A204.1 (cell line): ENCODE results near the gene TEKT1.
"Not testable (repeated sequence)": the region's sequence is repeated elsewhere in the genome, so short reads cannot be mapped to it uniquely, and the experiment has no call there.

Source experiments
- FAIRE-seq: peaks from 2 replicates; lab custom pipeline; 2012; peaks lifted over from hg19 to GRCh38; lab: Jason Lieb, UNC

Gene TEKT1

GRCh38 chr17:6815775-6816174 is 15.8 kb downstream of the TEKT1 start:
- no peak for FAIRE-seq

- FAIRE-seq, result no peak
Observed at GRCh38 chr17:6812295-6812694, 19.2 kb downstream of the TEKT1 start.

- FAIRE-seq, result no peak
Observed at GRCh38 chr17:6811510-6811909, 20.0 kb downstream of the TEKT1 start.

GRCh38 chr17:6800422-6801027 is 31.0 kb downstream of the TEKT1 start:
- no peak for FAIRE-seq

GRCh38 chr17:6799738-6800137 is 31.8 kb downstream of the TEKT1 start:
- no peak for FAIRE-seq

DNA sequence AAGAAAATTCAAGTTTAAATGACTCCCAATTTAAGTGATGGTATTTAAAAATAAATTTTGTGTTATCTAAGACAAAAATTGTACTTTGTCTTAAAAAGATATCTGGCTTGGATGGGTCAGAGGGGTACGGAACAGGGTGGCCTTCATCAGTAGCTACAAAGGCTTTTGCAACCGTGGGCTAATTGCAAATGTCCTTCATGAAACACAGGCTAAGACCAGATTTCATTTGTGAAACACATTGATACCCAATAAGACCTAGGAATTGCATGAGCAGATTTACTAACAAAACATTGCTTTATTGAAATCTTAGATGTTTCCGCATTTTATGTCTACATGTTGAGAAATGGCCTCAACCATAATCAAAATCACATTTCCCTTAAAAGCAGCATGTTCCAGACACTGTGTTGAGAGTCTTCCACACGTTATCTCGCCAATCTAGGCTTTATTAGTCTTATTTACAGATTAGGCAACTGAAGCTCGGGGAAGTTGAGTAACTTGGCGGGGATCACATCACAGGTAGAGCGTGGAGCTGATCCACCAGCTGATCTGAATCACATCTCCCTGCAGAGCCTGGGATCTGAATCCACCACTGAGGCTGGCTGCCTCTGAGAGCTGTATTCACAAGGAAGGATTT is 33.7 kb downstream of the TEKT1 start:
- FAIRE-seq, result no peak

DNA sequence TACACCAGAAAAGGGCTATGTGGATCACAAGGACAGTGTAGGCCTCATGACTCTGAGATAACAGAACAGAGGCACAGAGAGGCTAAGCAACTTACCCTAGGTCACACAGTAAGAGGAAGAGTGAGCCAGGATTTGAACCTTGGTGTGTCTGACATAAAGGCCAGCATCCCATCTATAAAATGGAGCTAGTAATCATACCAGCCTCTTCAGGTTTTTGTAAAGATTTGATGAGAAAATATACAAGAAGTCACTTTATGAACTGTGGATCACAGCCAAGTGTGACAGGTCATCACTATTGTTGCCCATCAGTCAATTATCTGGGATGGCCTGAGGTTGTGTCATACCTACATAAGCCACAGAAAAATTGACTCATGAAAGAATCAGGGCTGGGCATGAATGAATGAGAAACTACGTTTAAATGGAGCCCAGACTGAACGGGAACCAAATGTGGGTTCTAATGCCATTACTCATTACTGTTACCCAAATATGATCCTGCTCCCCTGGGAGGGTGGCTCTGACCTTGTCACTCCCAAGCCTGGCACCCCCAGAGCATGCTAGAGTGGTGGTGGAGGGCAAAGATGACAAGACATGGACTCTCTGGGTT is 34.5 kb downstream of the TEKT1 start:
- no peak for FAIRE-seq

- FAIRE-seq, result no peak
Observed at GRCh38 chr17:6796017-6796886, 35.3 kb downstream of the TEKT1 start.

DNA sequence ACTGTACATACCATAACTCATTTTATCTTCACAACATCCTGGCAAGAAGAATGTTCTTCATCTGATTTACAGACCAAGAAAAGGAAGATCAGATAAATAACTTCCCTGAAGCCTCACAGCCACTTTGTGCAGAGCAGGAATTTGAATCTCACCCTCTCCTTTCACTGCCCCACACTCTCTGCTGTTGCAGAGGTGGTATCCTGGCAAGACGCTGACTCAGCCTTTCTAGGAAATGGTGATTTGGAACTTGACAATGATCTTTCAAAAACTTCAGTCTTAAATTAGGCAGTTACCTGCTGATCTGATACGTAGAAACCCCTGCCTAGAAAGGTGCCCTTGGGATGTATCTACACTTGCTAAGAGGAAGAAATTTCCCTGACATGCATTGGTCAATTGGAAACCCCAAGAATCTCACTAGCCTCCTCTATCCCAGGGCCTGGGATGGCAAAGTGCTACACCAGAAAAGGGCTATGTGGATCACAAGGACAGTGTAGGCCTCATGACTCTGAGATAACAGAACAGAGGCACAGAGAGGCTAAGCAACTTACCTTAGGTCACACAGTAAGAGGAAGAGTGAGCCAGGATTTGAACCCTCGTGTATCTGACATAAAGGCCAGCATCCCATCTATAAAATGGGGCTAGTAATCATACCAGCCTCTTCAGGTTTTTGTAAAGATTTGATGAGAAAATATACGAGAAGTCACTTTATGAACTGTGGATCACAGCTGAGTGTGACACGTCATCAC is 37.6 kb downstream of the TEKT1 start:
- no peak for FAIRE-seq

GRCh38 chr17:6789146-6789545 is 42.4 kb downstream of the TEKT1 start:
- no peak for FAIRE-seq

- FAIRE-seq, result no peak
Observed at GRCh38 chr17:6787081-6787693, 44.3 kb downstream of the TEKT1 start.

- no peak for FAIRE-seq
Observed at GRCh38 chr17:6786618-6787017, 44.9 kb downstream of the TEKT1 start.

- FAIRE-seq, result no peak
Observed at GRCh38 chr17:6782244-6782643, 49.3 kb downstream of the TEKT1 start.

DNA sequence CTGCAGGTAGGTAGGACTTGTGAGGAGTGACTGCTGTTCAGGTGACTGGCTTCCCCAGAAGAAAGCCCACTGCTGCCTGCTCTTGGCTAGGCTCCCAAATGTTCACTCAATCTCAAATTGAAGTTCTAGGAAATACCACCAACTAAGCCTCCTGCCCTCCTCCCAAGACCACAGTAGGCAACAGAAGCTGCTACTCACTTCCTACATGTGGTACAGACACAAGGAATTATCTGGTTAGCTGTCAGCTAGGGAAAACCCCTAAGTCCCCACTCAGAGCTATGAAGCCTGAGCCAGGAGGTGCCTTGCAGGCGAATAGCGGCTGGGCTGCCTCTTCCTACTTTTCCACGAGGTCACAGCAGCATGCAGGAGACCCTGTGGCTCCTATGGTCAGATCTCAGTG is 50.6 kb downstream of the TEKT1 start:
- FAIRE-seq, result no peak

DNA sequence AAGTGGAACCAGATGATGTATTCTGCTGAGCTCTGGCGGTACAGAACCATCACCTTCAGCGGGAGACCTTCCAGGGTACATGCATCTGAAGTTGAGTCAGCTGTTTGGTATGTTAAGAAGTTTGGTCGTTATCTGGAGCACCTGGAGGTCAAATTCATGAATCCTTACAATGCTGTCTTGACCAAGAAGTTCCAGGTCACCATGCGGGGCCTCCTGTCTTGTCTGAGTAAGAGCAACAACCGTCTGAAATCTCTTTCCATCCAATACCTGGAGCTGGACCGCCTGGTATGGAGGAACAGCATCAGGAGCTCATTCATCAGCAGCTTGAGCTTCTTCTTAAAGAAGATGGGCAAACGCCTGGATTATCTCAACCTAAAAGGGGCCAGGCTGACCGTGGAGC is 51.5 kb downstream of the TEKT1 start:
- FAIRE-seq, result no peak

DNA sequence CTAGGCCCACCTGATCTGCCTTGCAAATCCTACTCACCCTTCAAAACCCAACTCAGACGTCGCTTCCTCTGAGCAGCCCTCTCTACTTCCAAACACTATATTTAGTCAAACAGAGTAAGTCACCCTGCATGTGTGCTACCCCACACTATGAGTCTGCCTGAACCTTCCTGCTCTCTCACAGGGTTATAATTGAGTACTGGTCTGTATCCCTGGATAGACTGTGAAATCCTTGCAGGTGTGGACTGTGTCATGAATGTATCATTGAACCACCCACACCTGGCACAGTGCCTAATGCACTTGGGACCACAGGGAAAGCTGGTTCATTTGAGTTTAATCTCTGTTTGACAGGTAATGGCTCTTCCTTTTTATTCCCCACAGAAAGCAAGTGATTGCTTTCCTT is 52.1 kb downstream of the TEKT1 start:
- FAIRE-seq, result no peak

DNA sequence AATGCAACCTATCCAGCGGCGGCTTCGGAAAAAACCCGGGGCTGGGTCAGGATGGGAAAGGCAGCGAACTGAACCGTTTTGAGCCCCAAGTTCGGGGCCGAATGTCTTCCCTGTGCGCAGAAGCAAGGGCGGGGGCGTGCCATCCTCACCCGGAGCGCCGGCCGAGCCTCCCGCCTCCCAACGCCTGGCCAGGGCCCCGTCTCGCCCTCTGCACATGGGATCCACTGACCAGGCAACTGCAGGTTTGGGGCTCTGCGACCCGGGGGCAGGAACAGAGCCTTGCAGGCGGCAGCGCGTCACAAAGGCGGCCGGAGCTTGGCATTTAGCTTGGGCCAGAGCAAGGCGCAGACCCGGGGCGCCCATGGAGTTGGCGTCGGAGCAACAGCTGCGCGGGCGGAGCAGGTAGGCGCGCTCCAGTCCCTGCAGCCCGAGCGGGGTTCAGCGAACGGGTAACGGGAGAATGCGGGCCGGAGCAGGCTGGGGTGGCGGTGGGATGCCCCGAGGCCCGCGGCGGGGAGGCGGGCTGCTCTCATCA is 55.6 kb downstream of the TEKT1 start, which contains the start of gene FBXO39:
FBXO39 (plus strand) TSS at position 345 of the 535 bp plus-strand sequence. CDS start 3,654 bp downstream, outside the sequence.
- no peak for FAIRE-seq

DNA sequence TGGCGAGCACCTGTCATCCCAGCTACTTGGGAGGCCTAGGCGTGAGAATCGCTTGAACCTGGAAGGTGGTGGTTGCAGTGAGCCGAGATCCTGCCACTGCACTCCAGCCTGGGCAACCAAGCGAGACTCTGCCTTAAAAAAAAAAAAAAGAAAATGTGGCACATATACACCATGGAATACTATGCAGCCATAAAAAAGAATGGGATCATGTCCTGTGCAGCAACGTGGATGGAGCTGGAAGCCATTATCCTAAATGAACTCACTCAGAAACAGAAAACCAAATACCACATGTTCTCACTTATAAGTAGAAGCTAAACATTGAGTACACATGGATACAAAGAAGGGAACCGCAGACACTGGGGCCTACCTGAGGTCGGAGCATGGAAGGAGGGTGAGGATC is 56.6 kb downstream of the TEKT1 start:
- not testable (repeated sequence) for FAIRE-seq

- no peak for FAIRE-seq
Observed at GRCh38 chr17:6772016-6772415, 59.5 kb downstream of the TEKT1 start.

GRCh38 chr17:6768447-6768846 is 63.1 kb downstream of the TEKT1 start:
- no peak for FAIRE-seq

DNA sequence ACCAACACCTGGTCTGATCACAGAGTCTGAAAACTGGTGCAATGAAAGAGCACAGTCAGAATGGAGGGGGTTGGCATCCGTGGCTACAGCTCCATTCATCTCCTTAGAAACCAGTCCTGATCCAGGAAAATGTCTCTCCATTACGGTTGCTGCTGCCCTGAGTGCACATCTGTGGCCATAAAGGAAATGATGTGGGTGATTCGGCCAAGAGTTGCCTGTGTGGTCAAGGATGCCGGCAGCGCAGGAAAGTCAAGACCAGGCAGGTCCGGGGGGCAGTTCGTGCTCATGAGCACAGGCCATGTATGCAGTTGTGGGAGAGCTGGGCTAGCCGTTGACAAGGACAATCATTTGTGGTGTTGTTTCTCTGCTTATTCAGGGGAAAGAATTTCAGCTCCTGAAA is 69.8 kb downstream of the TEKT1 start:
- no peak for FAIRE-seq
